CD4-positive, alpha-beta T cell treated with Interleukin-6 at 100 ng/mL for 8 hours (primary cell): Measurements from ENCODE around the gene SULT1C3.

Experiments
- DNase-seq: peaks from one replicate; pipeline ENCODE4 v3.0.0-alpha.2; 2020; ENCODE audit warnings: mixed read lengths, low spot score

SULT1C3 gene

GRCh38 chr2:108239786-108240185, at the start of gene SULT1C3:
Gene SULT1C3 (plus strand): TSS chr2:108239968. CDS start chr2:108247195, 7,227 bp downstream.
- DNase-seq, result no peak

DNA sequence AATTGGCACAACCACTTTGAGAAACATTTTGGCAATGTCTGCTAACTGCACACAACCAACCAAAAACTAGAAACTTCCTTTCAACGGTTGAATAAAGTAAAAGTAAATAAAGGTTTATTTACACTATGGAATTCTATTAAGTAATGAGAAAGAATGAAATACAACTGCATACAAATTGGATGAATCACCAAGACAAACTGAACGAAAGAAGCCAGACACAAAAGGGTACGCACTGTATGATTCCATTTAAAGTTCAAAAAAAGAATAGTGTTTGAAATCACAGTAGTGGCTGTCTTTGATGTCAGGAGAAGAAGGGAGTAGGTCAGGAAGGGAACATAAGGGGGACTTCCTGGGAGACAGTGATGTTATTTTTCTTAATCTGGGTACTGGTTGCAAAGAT, 46.5 kb upstream of the SULT1C3 start:
- no peak for DNase-seq

DNA sequence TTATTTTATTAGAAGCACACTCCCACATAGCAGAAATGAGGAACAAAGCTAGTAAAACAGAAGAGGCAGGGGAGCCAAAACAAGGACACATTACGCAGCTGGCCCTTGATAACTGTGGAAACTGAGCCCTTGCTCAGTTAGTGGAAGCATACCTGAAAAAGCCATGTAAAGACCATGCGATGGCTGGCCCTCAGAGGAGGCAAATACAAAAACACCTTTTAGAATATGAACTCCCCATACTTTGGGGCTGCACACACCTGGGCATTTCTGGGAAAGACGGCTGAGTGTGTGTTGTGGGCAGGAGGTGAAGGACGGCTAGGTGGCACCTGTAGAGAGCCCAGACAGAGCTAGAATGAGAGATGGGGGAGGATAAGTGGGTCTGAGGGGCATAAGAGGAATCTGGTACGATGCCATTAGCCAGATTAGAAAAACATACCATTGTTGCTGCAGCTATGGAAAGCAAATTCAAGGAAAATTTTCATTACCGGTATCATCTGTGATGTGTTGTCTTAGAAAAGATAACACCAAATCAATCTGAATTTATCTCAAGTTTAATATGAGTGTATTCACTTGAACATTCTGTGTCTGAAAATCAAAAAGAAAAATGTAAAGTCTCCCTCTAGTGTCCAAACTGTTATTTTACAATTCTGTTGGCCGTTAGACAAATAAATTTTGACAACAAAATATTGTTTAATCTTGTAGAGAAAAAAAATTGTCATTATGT, 45.2 kb upstream of the SULT1C3 start:
- DNase-seq, result no peak

GRCh38 chr2:108195133-108195439, 44.7 kb upstream of the SULT1C3 start:
- DNase-seq, result no peak

DNA sequence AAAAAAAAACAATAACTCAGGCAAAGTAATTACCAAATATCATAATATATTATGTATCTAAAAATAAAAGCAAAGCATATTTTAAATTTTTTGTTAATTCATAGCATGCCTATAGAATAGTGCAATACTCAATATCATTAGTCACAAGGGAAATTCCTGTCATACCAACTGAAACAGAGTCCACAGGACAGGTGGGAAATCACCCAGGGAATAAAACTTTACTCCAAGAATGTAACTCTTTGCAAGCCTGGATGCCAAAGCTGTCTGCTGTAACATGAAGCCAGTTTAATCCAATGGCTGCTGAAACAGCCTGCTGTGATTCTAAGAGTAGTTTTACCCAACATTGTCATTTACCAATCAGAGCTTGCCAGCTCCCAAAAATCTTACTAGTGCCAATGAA, 40.0 kb upstream of the SULT1C3 start:
- no peak for DNase-seq

GRCh38 chr2:108200569-108200968, 39.2 kb upstream of the SULT1C3 start:
- DNase-seq, result no peak

GRCh38 chr2:108212671-108213070, 27.1 kb upstream of the SULT1C3 start:
- no peak for DNase-seq

DNA sequence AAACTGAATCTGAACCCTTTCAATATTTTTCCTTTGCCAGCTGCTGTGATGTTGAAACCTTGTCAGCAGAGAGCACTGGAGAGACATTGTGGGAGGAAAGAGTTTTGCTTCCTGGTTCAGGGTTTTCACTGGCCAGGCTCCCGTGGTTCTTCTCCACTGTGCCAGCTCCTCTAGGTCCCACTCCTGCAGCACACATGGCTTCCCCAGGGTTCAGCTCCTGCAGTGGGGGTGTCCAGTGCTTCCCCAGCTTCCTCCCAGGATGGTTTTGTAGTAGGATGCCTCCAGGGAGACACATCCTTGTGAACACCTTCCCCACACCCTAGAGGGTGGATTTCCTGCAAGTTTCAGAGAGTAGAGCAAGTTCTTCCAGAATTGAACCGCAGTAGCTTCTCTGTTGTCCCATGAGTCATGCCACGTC, 24.0 kb upstream of the SULT1C3 start:
- no peak for DNase-seq

DNA sequence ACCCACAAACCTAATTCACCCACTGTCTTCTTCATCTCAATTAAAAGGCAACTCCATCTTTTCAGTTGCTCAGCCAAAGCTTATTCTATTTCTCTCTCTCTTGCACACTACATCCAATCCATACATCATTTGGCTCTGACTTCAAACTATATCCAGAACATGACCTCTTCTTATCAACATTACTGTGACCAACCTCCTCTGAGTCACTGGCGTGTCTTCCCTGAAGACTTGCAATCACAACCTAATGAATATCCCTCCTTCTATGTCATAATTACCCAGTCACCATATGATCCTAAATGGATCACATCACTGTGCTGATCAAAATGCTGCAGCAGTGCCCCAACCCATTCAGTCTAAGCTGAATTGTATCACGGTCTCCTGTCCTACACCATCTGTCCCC, 22.6 kb upstream of the SULT1C3 start:
- no peak for DNase-seq

- DNase-seq, result no peak
These were observed 20.1 kb upstream of the SULT1C3 start for GRCh38 chr2:108219688-108220087.

DNA sequence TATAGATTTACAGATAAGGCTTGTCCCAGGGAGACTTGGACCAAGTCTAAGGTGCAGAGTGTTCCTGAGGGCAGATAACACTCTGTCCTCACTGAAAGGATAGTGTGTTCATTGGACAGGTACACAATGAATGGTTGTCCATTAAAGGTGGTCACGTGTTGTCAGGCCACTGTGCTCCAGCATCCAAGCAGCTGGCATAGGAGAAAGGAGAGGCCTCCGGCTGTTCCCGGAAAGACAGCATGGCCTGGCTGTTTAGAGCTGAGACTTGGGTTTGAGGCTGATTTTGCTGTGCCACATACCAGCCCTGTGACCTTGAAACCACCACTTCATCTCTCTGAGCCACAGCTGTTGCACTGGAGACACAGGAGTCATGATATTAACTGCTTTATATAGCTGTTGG, 19.6 kb upstream of the SULT1C3 start:
- no peak for DNase-seq

DNA sequence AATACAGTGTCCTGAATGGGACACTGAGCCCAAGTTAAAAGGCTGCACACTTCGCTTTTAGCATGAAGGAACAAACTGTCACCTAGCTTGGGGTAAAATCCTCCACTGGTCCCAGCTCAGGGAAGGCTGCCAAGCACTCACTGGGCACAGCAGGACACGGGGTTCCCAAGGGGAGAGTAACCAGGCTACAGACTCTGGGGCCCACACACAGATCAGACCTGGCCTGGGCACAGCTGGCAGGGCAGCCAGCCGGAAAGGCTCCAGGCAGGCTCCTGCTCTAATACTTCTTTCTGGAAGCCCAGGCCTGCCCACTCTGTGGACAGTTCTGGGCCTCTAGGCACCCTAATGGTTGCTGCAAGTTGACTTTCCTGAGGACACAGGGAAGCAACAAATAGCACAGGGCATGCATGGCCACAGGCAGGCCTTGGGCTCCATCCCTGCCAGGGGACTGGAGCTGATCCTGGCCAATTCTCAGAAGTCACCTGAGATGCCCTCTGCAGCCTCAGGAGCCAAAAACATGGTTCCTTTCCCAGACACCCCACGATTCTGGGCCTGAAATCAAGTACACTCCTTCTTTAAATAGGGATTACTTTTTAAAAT, 18.7 kb upstream of the SULT1C3 start:
- DNase-seq, result no peak

DNA sequence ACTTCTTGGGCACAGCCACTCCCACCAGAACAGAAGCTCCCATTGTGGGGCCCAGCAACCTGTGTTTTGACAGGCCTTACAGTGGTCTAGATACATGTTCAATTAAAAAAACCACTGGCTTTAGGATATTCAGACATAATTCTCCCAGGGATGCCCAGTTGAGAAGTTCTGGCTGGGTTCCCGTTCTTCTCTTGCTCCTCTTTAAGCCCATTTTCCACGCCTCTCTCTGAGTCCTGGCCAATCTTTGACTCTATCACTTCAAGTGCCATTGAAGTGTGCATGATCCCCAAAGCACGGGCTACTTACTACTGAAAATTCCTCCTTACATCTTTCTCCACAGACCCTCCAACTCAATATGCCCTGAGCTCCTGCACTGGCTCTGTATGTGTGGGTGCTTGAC, 17.5 kb upstream of the SULT1C3 start:
- DNase-seq, result no peak

DNA sequence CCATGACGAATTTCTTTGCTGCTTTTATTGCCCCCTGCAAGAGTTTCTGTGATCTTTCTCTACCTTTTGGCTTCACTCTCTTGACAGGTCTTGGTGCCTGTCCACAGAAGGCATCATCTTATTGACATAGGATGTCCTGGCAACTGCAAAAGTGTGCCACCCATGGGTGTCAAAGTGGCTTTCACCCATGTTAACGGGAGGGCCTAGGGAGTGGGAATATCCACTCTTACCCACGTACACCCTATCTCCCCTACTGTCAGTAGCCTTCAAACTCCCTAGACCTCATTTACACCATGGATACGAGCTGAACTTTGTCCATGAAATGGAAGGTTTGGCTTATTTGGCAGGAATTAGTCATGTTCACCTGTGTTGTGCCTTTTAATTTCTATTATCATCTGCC, 16.2 kb upstream of the SULT1C3 start:
- no peak for DNase-seq

- no peak for DNase-seq
These were observed 15.7 kb upstream of the SULT1C3 start for GRCh38 chr2:108224022-108224421.

DNA sequence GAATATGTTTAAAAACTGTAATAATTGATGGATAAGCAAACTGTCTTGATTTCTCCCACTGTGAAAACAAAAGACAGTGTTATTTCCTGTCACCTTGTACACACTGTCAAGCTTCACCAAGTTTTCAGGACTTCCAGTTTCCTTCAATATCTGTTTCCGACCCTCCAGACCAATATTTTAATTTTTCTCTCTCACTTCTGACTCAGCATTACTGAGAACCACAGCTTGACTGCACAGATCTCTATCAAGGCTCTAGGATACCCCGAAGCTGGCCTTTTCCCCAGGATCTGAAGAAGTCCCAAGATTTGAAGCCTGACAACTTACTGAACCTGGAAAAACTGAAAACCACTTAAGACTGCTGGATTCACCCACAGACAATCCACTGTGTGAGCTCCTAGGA, 13.2 kb upstream of the SULT1C3 start:
- DNase-seq, result no peak

DNA sequence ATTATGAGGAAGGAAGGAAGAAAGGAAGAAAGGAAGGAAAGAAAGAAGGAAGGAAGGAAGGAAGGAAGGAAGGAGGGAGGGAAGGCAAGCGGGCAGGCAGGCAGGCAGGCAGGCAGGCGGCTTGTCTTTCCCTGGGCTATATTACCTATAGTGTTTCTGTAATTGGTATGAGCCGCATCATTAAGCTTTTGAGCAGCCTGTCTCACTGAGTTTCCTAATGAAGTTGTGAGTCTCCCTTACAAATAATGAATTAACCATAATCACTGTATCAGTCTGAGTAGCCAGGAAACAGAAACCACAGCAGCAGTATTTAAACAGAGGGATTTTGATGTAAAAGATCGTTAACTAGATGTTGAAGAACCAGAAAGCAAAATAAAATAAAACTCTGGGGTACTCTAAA, 11.8 kb upstream of the SULT1C3 start:
- no peak for DNase-seq

- DNase-seq, result no peak
These were observed 11.2 kb upstream of the SULT1C3 start for GRCh38 chr2:108228537-108228936.

- DNase-seq, result no peak
These were observed 9.9 kb upstream of the SULT1C3 start for GRCh38 chr2:108229875-108230274.

DNA sequence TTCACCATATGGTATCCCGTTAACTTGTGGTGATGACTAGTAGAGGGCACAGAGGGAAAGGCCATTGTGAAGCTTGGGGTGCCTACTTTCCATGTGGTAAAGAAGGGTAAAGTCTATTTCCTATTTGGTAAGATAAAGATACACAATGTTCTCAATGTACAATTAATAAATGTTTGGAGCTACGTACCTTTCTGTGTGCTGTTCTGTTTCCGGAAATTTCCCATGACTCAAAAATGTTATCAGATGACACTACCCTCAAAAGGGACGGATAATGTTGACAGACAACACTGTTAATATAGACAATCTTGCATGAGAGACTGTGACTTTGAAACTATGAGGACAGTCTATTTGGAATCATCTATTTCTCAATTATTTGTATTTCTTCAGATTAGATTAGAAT, 4.2 kb upstream of the SULT1C3 start:
- DNase-seq, result no peak

- DNase-seq, result no peak
These were observed 3.0 kb upstream of the SULT1C3 start for GRCh38 chr2:108236676-108237335.

GRCh38 chr2:108240966-108241365, 1.2 kb downstream of the SULT1C3 start:
- no peak for DNase-seq

DNA sequence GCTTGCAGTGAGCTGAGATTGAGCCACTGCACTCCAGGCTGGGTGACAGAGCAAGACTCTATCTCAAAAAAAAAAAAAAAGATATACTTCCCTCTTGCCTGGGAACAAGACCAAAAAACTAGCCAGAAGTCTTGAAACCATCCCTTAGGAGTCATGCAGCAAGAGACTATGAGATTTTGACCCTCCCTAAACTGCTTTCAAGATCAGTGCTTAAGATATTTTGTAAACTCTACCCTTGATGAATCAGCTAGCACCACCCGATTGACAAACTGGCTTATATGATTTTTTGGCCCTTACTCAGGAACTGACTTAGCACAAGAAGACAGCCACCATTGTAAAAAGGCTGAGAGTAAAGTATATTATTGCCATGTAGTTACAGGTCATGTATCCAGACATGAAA, 3.8 kb downstream of the SULT1C3 start:
- no peak for DNase-seq
